ENCODE data around the gene GRIN3A.
"Not testable (repeated sequence)": the region's sequence is repeated elsewhere in the genome, so short reads cannot be mapped to it uniquely, and the experiment has no call there.

GRIN3A gene

GRCh38 chr9:101562966-101563365 lies 175.5 kb downstream of the GRIN3A start:
- Histone ChIP-seq H3K27me3 (ENCODE audit: control insufficient read depth, low read length) (no peaks in the 10 kb centered on the region), H3K9me3 (ENCODE audit: control insufficient read depth, insufficient read depth, low read length) (no peaks in the 10 kb centered on the region), H3K4me3 (ENCODE audit: low read length) (no peak overlapping the region), H3K36me3 (ENCODE audit: control insufficient read depth, low read length) (peaks cover 82% of the 10 kb centered on the region), H3K4me1 (ENCODE audit: control insufficient read depth, low read length) (no peaks in the 10 kb centered on the region), H3F3A (ENCODE audit: control insufficient read depth, insufficient read depth) (no peaks in the 10 kb centered on the region), H3K27ac (ENCODE audit: low read depth, low read length) (no peak overlapping the region), H3K4me2 (ENCODE audit: low read length) (no peak overlapping the region), H3K9me2 (replicated peaks; ENCODE audit: control insufficient read depth, low read length) (no peaks in the 10 kb centered on the region), H3K79me2 (ENCODE audit: control insufficient read depth, low read length) (no peaks in the 10 kb centered on the region), H4K20me1 (ENCODE audit: control insufficient read depth, insufficient read depth, low read depth, low read length) (no peaks in the 10 kb centered on the region)
- TF ChIP-seq EZH2phosphoT487 (IDR thresholded peaks at IDR 0.05; ENCODE audit: borderline replicate concordance, low read length), result no peak
- TF ChIP-seq, protein P1, sequence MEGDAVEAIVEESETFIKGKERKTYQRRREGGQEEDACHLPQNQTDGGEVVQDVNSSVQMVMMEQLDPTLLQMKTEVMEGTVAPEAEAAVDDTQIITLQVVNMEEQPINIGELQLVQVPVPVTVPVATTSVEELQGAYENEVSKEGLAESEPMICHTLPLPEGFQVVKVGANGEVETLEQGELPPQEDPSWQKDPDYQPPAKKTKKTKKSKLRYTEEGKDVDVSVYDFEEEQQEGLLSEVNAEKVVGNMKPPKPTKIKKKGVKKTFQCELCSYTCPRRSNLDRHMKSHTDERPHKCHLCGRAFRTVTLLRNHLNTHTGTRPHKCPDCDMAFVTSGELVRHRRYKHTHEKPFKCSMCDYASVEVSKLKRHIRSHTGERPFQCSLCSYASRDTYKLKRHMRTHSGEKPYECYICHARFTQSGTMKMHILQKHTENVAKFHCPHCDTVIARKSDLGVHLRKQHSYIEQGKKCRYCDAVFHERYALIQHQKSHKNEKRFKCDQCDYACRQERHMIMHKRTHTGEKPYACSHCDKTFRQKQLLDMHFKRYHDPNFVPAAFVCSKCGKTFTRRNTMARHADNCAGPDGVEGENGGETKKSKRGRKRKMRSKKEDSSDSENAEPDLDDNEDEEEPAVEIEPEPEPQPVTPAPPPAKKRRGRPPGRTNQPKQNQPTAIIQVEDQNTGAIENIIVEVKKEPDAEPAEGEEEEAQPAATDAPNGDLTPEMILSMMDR (IDR thresholded peaks at IDR 0.05; ENCODE audit: low read depth, low read length, poor library complexity, severe bottlenecking), result no peak

GRCh38 chr9:101561740-101562139 lies 176.7 kb downstream of the GRIN3A start:
- H3F3A ChIP-seq (ENCODE audit: control insufficient read depth, insufficient read depth), result no peaks in the 10 kb centered on the region
- TF ChIP-seq, protein P1 (IDR thresholded peaks at IDR 0.05; ENCODE audit: low read depth, low read length, poor library complexity, severe bottlenecking), result no peak
- no peak for TF ChIP-seq EZH2phosphoT487 (IDR thresholded peaks at IDR 0.05; ENCODE audit: borderline replicate concordance, low read length)
- no peaks in the 10 kb centered on the region for H3K27me3 ChIP-seq (ENCODE audit: control insufficient read depth, low read length)
- peaks cover 86% of the 10 kb centered on the region for H3K36me3 ChIP-seq (ENCODE audit: control insufficient read depth, low read length)
- no peaks in the 10 kb centered on the region for H3K9me3 ChIP-seq (ENCODE audit: control insufficient read depth, insufficient read depth, low read length)
- no peaks in the 10 kb centered on the region for H3K9me2 ChIP-seq (replicated peaks; ENCODE audit: control insufficient read depth, low read length)
- no peaks in the 10 kb centered on the region for H3K79me2 ChIP-seq (ENCODE audit: control insufficient read depth, low read length)
- no peak overlapping the region for H3K4me2 ChIP-seq (ENCODE audit: low read length)
- no peaks in the 10 kb centered on the region for H4K20me1 ChIP-seq (ENCODE audit: control insufficient read depth, insufficient read depth, low read depth, low read length)
- no peak overlapping the region for H3K4me3 ChIP-seq (ENCODE audit: low read length)
- H3K27ac ChIP-seq (ENCODE audit: low read depth, low read length), result no peak overlapping the region
- no peaks in the 10 kb centered on the region for H3K4me1 ChIP-seq (ENCODE audit: control insufficient read depth, low read length)

- peaks cover 83% of the 10 kb centered on the region for H3K36me3 ChIP-seq (ENCODE audit: control insufficient read depth, low read length)
- not testable (repeated sequence) for H3K79me2 ChIP-seq (ENCODE audit: control insufficient read depth, low read length); H3K9me3 ChIP-seq (ENCODE audit: control insufficient read depth, insufficient read depth, low read length); H3K27ac ChIP-seq (ENCODE audit: low read depth, low read length); H3K27me3 ChIP-seq (ENCODE audit: control insufficient read depth, low read length); H3K4me3 ChIP-seq (ENCODE audit: low read length); H3F3A ChIP-seq (ENCODE audit: control insufficient read depth, insufficient read depth); H3K9me2 ChIP-seq (replicated peaks; ENCODE audit: control insufficient read depth, low read length); H3K4me1 ChIP-seq (ENCODE audit: control insufficient read depth, low read length); H4K20me1 ChIP-seq (ENCODE audit: control insufficient read depth, insufficient read depth, low read depth, low read length); H3K4me2 ChIP-seq (ENCODE audit: low read length)
These were observed 188.9 kb downstream of the GRIN3A start for GRCh38 chr9:101549472-101550098.

GRCh38 chr9:101543098-101543735 lies 195.2 kb downstream of the GRIN3A start:
- H3K36me3 ChIP-seq (ENCODE audit: control insufficient read depth, low read length), result peaks cover 80% of the 10 kb centered on the region

More at GRCh38 chr9:101543098-101543735, 195.2 kb downstream of the GRIN3A start:
- H3K4me1 ChIP-seq (ENCODE audit: control insufficient read depth, low read length), result no peaks in the 10 kb centered on the region
- no peaks in the 10 kb centered on the region for H3K9me2 ChIP-seq (replicated peaks; ENCODE audit: control insufficient read depth, low read length)
- no peak overlapping the region for H3K27ac ChIP-seq (ENCODE audit: low read depth, low read length)
- no peaks in the 10 kb centered on the region for H3F3A ChIP-seq (ENCODE audit: control insufficient read depth, insufficient read depth)
- TF ChIP-seq EZH2phosphoT487 (IDR thresholded peaks at IDR 0.05; ENCODE audit: borderline replicate concordance, low read length), result no peak
- TF ChIP-seq, protein P1 (IDR thresholded peaks at IDR 0.05; ENCODE audit: low read depth, low read length, poor library complexity, severe bottlenecking), result no peak
- H3K4me2 ChIP-seq (ENCODE audit: low read length), result no peak overlapping the region
- peaks cover 12% of the 10 kb centered on the region for H3K79me2 ChIP-seq (ENCODE audit: control insufficient read depth, low read length)
- H3K9me3 ChIP-seq (ENCODE audit: control insufficient read depth, insufficient read depth, low read length), result no peaks in the 10 kb centered on the region
- H3K27me3 ChIP-seq (ENCODE audit: control insufficient read depth, low read length), result no peaks in the 10 kb centered on the region
- no peak overlapping the region for H3K4me3 ChIP-seq (ENCODE audit: low read length)
- no peaks in the 10 kb centered on the region for H4K20me1 ChIP-seq (ENCODE audit: control insufficient read depth, insufficient read depth, low read depth, low read length)
